ENCODE measurements around the gene ZNF385D.

DNA sequence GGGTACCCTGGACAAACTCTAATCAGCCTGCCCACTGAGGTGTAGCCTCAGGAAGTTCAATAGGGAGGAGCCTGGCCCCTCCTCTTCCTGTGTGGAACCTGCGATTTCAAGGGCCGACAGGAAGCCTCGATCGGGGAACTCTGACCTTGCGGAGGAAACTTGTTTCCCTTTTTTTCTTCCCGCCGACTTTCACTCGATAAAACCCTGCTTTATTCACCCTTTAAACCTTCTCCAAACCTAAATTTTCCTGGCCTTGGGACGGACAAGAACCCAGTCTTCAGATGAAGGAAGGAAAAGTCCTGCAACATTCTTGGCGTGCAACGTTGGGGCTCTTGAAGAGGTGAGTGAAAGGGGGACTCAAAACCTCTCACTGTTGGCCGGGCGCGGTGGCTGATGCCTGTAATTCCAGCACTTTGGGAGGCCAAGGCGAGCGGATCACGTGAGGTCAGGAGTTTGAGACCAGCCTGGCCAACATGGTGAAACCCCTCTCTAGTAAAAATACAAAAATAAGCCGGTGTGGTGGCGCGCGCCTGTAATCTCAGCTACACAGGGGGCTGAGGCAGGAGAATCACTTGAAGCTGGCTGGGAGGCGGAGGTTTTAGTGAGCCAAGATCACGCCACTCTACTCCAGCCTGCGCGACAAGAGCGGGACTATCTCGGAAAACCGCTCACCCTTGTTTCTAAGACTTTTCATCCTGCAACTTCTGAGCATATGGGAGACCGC, 208.2 kb downstream of the ZNF385D start:
- TF ChIP-seq CTCF (IDR thresholded peaks at IDR 0.05) = no peak
- TF ChIP-seq POLR2A (IDR thresholded peaks at IDR 0.05) = no peak
